T follicular helper cell (primary cell): Measurements from ENCODE around the gene GGT7.
"Not testable (repeated sequence)": the region's sequence is repeated elsewhere in the genome, so short reads cannot be mapped to it uniquely, and the experiment has no call there.

ENCODE experiments used
- DNase-seq: peaks from one replicate; pipeline ENCODE4 v3.0.0-alpha.2; 2020; ENCODE audit warnings: low read depth

The GGT7 gene

DNA sequence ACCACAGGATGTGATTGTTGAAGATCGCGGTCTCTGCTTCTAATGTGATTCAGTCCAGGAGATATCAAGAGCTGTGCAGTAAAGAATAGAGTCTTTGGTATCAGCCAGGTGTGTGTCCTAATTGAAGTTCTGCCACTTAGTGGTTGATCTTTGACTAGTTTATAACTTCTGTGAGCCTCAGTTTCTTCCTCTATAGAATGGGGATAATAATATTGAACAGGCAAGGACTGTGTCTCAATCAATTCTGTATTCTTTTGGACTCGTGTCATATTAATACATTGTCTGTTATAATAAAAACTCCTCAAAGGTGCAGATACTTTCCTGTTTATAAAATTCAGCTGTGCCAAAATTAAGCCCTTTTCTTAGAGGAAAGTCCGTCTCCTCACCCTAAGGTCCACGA is 24.1 kb downstream of the GGT7 start:
- DNase-seq: no peak

DNA sequence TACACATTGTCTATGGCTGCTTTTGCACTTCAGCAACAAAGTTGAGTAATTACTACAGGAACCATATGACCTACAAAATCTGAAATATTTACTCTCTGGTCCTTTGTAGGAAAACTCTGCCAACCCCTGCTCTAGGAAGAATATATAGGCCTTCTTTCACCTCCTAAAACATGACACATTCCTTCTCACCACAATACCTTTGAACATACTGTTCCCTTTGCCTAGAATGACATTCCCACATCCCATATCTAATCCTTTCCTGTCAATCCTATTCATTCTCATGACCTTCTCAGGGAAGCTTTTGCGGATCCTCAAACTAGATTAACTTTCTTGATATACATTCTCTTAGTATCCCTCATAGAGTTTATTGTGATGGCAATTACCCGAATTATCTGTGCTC is 29.2 kb downstream of the GGT7 start:
- DNase-seq: no peak

DNA sequence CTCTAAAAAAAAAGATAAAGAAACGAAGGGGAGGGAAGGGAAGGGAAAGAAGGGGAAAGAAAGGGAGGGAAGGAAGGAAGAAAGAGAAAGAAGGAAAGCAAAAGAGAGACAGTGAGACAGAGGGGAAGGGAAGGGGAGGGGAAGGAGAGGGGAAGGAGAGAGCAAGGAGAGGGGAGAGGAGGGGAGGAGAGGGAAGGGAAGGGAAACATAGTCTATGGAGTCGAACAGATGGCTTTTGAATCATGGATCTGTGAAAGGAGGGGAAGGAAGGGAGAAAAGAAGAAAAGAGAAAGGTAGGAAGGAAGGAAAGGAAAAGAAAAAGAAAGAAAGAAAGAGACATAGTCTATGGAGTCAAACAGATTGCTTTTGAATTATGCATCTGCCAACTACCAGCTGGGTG is 30.5 kb downstream of the GGT7 start:
- no peak for DNase-seq

DNA sequence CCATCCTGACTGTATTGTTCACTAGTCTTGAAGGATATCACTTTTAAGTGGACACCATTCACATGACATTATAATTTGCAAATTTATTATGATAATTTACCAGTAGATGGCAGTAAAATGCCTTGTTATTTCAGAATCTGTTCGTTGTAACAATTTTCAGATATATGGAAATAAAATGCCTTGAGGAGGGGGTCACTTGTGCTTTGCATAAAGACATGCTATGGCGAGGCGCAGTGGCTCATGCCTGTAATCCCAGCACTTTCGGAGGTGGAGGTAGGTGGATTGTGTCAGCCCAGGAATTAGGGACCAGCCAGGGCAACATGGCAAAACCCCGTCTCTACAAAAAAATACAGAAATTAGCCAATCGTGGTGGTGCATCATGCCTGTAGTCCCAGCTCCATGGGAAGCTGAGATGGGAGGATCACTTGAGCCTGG is 38.2 kb downstream of the GGT7 start:
- no peak for DNase-seq

DNA sequence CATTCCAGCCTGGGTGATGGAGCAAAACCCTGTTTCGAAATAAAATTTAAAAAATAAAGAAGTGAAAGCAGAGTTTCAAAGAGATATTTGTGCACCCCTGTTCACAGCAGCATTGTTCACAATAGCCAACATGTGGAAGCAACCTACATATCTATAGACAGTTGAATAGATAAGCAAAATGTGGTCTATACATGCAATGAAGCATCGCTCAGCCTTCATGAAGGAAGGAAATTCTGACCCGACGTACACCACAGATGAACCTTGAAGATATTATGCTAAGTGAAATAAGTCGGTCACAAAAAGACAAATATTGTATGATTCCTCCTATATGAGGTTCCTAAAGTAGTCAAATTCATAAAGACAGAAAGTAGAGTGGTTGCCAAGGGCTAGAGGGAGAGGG is 40.7 kb downstream of the GGT7 start:
- no peak for DNase-seq

DNA sequence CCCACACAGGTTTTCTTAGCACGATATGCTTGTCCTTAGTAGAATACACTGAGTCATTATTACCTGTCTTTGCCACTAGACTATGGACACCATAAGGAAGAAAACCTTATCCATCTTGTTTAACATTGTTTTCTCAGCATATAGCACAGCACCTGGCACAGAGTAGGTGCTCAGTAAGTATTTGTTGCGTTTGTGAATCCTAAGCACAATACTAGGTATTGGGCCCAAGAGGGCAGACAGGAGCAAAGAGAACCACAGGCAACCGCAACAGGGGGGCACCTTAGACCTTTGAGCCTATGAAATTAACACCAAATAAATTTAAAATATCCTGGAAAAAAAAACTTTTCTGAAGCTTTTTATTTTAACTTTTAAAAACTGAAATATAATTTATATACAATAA is 43.5 kb downstream of the GGT7 start:
- no peak for DNase-seq

DNA sequence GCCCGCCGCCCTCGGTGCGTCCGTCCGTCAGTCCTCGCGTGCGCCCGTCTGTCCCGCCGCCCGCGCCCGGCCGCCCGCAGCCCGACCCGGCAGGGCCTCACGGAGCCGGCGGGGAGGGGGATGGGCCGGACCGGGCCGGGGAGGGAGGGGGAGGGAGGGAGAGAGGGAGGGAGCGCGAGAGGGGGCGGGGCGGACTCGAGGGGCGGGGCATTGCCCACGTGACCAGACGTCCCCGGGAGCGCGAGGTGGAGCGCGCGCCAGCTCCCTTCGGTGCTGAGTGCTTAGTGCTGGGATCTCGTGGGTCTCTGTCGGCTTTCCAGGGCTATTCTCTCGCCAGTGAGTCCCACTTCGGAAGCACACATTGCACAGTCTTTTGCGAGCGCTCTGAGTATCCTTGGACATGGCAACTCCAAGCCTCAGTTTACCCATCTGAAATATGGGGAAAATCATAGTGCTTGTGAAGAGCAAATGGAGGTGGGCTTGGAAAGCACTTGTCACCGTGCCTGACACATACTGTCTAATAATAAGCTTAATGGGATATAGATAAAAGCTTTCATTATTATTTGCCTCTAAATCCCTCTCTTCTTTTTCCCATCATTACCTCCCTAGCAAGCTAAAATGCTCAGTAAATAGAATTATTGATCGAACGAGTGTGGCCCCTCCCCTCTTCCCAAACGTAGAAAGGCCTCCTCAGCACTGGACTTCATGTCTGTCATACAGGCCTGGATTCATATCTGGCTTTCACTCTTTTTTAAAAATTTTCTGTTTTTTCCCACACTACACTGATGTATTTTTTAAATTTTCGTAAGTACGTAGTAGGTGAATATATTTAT is 46.9 kb downstream of the GGT7 start, which contains the start of gene NCOA6:
Gene NCOA6, minus strand, starts transcription at position 122 of the 833 bp plus-strand sequence. CDS start 43,296 bp downstream, outside the sequence.
- peak; percentile 83 for DNase-seq

DNA sequence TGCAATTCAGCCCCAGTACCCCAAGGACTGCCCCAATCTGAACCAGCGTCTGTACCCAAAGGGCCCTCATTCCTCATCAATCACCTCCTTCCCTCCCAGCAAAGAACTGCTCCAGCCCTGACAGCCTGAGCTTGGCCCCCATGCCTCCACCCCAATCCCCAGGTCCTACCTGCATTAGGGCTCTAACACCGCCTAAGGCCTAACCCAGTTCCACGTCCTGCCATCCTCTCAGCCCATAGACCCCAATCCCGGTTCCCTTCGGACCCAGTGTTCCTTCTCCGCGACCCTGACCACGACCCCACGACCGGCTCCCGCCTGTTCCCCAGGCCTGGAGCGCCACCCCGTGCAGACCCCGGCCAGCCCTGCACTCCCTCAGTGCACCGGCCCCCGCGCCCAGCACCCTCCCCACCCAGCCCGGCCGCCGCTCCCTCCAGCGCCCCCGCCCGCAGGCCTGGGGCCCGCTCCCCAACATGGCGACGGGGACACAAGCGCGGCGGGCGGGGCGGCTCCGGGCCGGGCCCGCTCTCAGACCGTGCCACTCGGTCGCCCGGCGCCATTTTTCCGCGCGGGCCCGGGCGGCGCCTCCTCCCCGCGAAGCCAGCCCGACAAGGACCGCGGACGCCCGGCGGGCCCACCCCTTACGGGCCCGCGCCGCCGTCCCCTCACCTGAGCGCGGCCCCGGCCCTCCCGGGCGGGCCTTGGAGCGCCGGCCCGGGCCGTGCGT is 47.7 kb downstream of the GGT7 start:
- DNase-seq: peak; percentile 52

DNA sequence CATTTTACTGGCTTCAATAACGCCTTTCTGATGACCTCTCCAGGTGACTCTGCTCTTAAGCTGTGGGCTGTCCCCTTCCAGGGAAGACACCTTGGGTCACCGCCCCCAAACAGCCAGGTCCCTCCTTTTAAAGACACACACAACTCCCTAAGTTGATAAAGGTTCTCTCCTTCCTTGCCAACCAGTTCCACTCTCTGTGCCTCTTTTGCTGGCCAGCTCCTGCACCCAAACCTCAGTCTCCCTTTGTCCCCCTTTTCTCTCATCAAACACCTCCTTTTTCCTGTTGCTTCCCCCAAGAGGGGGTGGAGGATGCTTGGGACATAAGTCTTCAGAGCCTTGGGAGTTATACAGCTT is 48.2 kb downstream of the GGT7 start:
- DNase-seq: peak; percentile 57

DNA sequence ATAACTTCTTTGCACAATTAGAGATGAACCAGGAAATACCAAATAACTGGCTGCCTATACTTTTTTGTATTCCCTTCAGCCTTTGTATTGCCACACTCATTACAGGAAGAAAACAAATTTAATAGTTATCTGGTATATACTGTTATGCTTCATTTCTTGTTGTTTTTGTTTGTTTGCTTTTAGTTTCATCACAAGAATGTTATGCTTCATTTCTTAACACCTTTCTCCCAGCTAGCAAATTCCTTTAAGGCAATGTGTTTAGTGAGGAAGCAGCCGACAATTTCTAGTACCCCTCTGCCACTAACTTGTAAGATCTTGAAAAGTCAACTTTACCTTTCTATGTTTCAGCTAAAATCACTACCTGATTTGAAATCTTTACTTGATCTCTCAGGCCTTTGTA is 48.6 kb downstream of the GGT7 start:
- DNase-seq: no peak

DNA sequence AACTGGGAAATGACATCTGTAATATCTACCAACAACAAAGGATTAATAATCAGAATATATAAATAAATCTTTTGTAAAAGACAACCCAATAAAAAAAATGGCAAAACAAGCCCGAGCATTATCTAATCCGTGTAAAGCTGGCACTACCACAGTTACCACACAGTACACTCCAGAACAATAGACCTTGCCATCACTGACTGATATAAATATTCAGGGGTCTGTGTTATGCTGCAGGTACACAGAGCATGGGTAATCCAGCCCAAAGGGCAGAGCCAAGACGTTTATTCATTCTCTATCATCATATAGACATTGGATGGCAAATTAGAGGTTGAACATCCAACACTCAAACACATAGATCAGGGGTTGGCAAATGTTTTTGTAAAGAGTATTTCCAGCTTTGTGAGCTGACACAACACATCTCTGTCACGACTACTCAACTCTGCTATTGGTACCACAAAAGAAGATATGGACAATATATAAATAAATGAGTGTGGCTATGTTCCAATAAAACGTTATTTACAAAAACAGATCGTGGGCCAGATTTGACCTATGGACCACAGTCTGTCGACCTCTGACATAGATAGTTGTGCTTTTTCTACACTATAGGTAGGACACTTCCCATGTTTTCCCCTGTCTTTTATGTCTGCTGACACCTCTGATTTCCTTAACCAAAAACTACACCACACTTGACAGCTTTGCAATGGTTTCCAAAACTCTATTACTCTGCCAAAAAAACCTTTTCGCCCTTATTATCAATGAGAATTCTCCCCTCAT is 51.7 kb downstream of the GGT7 start:
- no peak for DNase-seq

DNA sequence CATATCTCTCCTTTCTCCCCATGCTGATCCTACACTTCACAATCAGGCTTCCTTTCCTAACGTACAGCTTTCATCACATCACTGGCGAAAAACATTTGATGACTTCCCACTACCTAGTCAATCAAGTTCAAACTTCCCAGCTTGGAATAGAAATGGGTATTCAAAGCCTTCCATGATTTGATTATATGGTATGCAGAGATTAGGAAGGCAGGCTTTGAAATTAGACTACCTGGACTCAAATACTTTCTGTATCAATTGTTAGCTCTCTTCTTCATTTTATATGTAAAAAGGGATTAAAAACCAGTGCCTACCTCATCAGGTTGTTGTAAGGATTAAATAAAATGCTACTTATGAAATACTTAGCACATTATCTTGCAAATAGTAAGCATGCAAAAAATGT is 54.9 kb downstream of the GGT7 start:
- DNase-seq: no peak

DNA sequence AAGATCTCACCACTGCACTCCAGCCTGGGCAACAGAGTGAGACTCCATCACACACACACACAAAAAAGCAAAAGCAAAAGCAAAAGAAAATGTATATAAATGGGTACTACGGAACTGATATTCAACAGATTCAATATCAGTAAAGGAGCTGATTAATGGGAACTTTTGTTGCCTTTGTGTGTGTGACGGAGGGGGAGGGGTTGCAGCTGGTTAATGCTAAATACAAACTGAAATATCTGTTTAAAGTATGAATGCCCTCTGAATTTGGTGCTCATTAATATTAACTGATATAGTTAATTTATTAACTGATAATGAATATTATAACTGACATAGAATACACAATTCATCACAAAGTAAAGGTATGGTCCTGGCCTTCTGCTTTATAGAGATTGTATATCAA is 55.6 kb downstream of the GGT7 start:
- DNase-seq: no peak

DNA sequence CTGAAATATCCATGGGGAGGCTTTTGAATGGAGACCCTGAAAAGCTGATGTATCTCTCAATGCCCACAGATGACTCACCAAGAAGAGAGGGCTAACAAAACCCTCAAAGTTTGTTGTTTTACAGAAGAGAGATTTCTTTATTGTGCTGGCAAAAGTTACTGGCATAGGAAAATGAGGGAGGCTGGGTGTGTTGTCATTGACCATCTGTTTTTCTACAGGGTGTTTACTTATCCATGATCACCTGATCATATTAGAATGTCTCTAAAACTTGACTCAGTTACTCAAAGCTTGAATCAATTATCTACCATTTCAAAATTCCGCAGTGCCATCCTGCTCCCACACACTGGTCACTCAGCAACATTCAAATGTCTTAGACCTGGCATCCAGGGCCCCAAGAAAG is 57.0 kb downstream of the GGT7 start:
- DNase-seq: no peak

DNA sequence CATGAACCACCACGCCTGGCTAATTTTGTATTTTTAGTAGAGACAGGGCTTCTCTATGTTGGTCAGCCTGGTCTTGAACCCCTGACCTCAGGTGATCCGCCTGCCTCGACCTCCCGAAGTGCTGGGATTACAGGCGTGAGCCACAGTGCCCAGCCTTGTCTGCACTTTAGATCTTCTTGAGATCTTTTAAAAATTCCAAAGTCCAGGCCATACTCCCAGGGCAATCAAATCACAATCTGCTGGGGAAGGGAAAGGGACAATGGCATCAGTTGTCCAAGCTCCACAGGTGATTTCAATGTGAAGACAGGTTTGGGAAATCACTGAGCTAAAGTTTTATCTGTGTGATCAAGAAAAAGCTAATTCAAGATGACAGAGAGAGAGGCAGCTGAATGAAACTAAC is 64.1 kb downstream of the GGT7 start:
- no peak for DNase-seq

DNA sequence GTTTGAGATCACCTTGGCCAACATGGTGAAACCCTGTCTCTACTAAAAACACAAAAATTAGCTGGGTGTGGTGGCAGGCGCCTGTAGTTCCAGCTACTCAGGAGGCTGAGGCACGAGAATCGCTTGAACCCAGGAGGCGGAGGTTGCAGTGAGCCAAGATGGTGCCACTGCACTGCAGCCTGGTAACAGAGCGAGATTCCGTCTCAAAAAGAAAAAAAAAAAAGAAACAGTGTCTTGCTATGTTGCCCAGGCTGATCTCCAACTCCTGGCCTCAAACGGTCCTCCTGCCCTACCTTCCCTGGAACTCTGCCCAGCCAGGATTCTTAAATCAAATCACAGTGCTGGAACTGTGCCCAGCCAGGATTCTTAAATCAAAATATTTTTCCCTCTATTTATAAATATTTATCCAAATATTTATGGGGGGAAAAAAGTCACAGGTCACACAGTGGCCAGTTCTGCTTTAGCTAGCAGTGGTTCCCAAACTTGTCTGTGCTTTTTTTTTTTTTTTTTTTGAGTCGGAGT is 64.7 kb downstream of the GGT7 start:
- DNase-seq: not testable (repeated sequence)

DNA sequence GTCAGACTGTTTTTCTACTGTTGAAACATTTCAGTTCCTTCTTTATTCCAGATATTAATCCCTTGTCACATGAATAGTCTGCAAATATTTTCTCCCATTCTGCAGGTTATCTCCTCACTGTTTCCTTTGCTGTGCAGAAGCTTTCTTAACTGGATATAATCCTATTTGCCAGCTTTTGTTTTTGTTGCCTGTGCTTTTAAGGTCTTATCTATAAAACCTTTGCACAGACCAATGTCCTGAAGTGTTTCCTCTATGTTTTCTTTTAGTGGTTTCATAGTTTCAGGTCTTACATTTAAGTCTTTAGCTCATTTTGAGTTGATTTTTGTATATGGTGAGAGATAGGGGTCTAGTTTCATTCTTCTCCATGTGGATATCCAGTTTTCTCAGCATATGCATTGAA is 66.4 kb downstream of the GGT7 start:
- no peak for DNase-seq

DNA sequence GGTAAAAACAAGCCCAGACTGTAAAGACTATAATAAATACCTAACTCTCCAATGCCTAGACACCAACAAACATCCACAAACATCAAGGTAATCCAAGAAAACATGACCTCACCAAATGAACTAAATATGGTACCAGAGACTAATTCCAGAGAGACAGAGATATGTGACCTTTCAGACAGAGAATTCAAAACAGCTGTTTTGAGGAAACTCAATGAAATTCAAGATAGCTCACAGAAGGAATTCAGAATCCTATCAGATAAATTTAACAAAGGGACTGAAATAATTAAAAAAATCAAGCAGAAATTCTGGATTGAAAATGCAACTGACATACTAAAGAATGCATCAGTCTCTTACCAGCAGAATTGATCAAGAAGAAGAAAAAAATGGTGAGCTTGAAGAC is 73.8 kb downstream of the GGT7 start:
- DNase-seq: no peak

DNA sequence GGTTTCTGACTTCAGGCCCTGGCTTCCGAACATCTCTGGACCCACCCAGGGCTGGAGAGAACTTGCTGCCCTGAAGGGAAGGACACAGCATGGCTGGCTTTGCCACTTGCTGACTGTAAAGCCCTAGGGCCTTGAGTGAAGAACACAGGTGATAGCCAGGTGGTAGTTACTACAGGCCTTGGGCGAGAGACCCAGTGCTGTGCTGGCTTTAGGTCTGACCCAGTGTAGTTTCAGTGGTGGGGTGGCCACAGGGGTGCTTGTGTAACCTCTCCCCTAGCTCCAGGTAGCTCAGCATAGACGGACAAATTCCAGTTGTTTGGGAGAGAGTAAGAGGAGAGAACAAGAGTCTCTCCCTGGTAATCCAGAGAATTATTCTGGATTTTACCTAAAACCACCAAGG is 74.3 kb downstream of the GGT7 start:
- no peak for DNase-seq

DNA sequence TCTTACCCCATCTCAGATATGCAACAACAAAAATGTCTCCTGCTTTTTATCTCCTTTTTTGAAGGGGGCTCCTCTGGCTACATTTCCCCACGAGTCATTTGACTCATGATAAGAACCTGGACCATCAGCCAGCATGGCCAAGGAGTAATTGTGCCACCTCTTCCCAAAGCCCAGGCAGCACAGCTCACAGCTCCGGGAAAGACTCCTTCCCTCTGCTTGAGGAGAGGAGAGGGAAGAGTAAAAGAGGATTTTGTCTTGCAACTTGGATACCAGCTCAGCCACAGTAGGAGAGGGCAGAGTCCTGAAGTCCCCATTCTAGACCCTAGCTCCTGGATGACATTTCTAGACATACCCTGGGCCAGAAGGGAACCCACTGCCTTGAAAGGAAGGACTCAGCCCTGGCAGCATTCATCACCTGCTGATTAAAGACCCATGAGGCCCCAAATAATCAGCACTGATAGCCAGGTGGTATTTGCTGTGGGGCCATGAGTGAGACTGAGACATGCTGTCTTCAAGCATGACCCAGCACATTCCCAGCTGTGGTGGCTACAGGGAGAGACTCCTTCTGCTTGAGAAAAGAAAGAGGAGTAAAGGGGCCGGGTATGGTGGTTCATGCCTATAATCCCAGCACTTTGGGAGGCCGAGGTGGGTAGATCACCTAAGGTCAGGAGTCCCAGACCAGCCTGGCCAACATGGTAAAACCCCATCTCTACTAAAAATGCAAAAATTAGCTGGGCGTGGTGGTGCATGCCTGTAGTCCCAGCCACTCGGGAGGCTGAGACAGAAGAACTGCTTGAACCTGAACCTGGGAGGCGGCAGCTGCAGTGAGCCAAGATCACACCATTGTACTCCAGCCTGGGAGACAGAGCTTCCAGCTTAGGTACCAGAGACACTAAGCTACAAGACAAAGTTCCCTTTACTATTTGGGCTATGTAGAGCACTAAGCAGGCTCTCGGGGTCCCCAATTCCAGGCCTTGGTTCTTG is 75.4 kb downstream of the GGT7 start:
- no peak for DNase-seq
